WERI-Rb-1 (cell line): Measurements from ENCODE around the gene KCTD10.

Experiments used
- DNase-seq: peaks from one replicate; pipeline ENCODE4 v3.0.0-alpha.2; 2020
- H3K27ac ChIP-seq: fragments of 250-450 bp; sonication (Bioruptor Pico); 2 replicates; pipeline ENCODE4 v1.5.1; 2020; ENCODE audit warnings: mild to moderate bottlenecking, moderate library complexity
- H3K27me3 ChIP-seq: fragments of 250-450 bp; sonication (Bioruptor Pico); 2 replicates; pipeline ENCODE4 v1.5.1; 2021; ENCODE audit warnings: mild to moderate bottlenecking, low read depth, moderate library complexity; ENCODE audit not compliant: insufficient read depth, severe bottlenecking
- H3K36me3 ChIP-seq: fragments of 250-450 bp; sonication (Bioruptor Pico); 2 replicates; pipeline ENCODE4 v1.5.1; 2020; ENCODE audit warnings: mild to moderate bottlenecking, moderate library complexity
- H3K4me3 ChIP-seq: 2 replicates; pipeline ENCODE4 v1.5.1; 2011; ENCODE audit warnings: low read depth, mild to moderate bottlenecking, control low read depth, low read length
- H3K9me3 ChIP-seq: fragments of 250-450 bp; sonication (Bioruptor Pico); 2 replicates; pipeline ENCODE4 v1.5.1; 2021; ENCODE audit warnings: mild to moderate bottlenecking, moderate library complexity; ENCODE audit not compliant: severe bottlenecking
- TF ChIP-seq, protein P1 (sequence below): IDR thresholded peaks from 2 replicates; pipeline ENCODE4 v1.5.1; 2011; ENCODE audit warnings: low read depth, mild to moderate bottlenecking, control low read depth, inconsistent platforms, low read length

Gene KCTD10

DNA sequence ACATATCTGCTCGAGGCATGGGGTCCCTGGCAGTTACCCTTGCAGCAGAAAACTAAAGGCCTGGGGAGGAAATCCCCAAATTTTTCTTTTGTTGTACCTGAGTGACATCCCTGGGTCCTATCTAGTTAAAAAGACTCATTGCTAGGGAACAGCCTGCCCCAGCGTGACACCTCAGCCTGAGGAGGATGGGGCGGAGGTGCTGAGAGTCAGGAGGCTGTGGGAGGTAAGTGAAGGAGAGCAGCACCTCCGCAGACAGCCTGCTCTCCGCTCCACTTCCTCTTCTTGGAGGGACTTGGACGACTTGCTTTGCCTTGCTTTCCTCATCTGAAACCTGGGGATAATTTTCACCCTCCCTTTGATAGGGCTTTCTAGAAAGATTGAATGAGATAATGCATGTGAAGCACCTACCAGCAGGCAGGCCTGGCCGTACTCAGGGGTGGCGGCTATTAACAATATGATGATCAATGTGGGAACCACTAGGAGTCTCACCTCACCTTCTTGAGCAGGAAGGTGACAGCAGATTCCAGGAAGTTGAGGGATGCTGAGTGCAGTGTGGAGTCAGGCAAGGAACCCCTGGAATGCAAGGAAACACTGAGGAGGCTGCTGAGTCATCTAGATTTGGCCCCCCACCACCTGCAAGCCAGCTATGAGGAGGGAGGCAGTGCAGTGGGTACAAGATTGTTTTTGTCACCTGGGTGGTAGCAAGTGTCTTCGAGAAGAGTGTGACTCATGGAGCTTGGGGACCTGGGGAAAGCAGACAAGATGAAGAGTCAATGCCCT is 23.5 kb upstream of the KCTD10 start:
- no peak for DNase-seq
- H3K36me3 ChIP-seq, result peaks cover 45% of the 10 kb centered on the region
- TF ChIP-seq, protein P1, sequence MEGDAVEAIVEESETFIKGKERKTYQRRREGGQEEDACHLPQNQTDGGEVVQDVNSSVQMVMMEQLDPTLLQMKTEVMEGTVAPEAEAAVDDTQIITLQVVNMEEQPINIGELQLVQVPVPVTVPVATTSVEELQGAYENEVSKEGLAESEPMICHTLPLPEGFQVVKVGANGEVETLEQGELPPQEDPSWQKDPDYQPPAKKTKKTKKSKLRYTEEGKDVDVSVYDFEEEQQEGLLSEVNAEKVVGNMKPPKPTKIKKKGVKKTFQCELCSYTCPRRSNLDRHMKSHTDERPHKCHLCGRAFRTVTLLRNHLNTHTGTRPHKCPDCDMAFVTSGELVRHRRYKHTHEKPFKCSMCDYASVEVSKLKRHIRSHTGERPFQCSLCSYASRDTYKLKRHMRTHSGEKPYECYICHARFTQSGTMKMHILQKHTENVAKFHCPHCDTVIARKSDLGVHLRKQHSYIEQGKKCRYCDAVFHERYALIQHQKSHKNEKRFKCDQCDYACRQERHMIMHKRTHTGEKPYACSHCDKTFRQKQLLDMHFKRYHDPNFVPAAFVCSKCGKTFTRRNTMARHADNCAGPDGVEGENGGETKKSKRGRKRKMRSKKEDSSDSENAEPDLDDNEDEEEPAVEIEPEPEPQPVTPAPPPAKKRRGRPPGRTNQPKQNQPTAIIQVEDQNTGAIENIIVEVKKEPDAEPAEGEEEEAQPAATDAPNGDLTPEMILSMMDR, result no peak

DNA sequence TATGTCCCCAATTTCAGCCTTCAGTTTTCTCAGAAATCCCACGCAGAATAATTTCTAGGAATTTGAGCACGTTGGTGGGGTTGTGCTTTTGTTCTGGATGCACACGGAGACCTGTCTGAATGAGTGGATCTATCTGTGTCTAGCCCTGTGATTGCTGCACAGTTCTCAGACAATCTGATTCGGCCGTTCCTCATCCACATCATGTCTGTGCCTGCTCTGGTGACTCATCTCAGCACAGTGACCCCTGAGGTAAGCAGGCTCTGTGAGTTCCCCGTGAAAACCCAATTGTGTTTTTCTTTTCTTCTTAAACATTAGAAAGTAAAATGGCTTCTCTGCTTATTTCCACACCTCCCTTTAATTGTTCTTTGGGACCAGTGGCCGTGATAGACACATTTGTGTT is 20.6 kb upstream of the KCTD10 start:
- Histone ChIP-seq H3K4me3 (no peak overlapping the region), H3K27me3 (no peaks in the 10 kb centered on the region), H3K36me3 (peaks cover 25% of the 10 kb centered on the region), H3K9me3 (no peaks in the 10 kb centered on the region), H3K27ac (no peak overlapping the region)
- no peak for DNase-seq
- TF ChIP-seq, protein P1, result no peak

More for the DNA sequence above, 23.5 kb upstream of the KCTD10 start:
- no peak overlapping the region for H3K27ac ChIP-seq
- H3K27me3 ChIP-seq, result no peaks in the 10 kb centered on the region
- no peaks in the 10 kb centered on the region for H3K9me3 ChIP-seq
- no peak overlapping the region for H3K4me3 ChIP-seq

DNA sequence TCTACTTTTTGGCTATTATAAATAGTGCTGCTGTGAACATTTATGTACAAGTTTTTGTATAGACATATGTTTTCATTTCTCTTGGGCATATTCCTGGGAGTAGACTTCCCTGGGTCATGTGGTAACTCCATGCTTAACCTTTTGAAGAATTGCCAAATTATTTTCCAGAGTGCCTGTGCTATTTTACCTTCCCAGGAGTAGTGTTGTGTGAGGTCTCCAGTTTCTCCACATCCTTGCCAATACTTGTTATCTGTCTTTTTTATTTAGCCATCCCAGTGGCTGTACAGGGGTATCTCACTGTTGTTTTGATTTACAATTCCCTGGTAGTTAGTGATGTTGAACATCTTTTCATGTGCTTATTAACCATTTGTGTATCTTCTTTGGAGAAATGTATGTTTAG is 19.2 kb upstream of the KCTD10 start:
- DNase-seq, result no peak
- Histone ChIP-seq H3K4me3 (no peak overlapping the region), H3K27ac (no peak overlapping the region), H3K36me3 (peaks cover 30% of the 10 kb centered on the region), H3K9me3 (no peaks in the 10 kb centered on the region), H3K27me3 (no peaks in the 10 kb centered on the region)
- TF ChIP-seq, protein P1, result no peak

DNA sequence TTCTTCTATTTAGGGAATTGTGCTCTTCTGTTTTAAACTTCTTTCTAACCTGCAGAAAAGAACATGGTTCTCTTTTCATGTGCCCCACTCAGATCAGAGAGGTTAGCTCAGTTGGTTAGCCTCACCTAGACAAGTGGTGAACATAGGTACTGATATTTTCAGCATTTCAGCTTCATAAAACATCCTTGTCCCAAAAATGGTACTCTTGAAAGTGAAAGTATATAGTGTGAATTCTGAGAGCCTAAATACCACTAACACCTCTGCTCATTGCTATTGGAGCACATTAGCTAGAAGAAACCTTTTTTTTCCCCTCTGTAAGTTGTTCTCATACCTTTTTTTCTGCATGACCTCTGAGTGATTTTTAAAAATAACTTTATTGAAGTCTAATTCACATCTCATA is 17.9 kb upstream of the KCTD10 start:
- peaks cover 37% of the 10 kb centered on the region for H3K36me3 ChIP-seq
- no peak for DNase-seq
- H3K27me3 ChIP-seq, result no peaks in the 10 kb centered on the region
- H3K27ac ChIP-seq, result no peak overlapping the region
- TF ChIP-seq, protein P1, result no peak
- no peaks in the 10 kb centered on the region for H3K9me3 ChIP-seq
- H3K4me3 ChIP-seq, result no peak overlapping the region

DNA sequence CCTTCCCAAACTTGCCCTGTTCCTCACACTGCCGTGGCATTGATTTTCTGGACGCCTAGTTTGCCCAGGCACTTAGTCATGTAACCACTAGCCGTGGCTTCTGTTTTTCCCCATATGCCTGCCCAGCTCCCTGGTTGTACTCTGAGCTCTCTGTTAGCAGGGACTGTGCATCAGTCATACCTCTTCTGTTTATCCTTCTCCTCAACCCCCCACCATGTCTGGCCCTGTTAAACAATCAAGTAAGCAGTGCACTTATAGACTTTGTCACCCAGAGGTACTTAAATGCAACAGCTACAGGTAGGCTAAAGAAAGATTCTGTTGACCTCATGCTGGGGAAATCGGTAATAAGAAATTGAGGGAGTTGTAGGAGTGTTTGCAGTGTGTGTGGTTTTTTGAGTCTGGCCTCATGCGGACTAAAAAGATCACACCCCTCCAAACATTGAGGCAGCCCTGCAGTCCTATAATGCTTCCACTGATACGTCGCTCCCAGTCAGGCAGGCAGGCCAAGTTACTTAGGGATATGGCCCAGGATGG is 17.3 kb upstream of the KCTD10 start:
- Histone ChIP-seq H3K36me3 (peaks cover 37% of the 10 kb centered on the region), H3K27me3 (no peaks in the 10 kb centered on the region), H3K27ac (no peak overlapping the region), H3K4me3 (no peak overlapping the region), H3K9me3 (no peaks in the 10 kb centered on the region)
- TF ChIP-seq, protein P1, result no peak
- no peak for DNase-seq

- no peak overlapping the region for H3K4me3 ChIP-seq
- TF ChIP-seq, protein P1, result no peak
- DNase-seq, result no peak
- peaks cover 37% of the 10 kb centered on the region for H3K36me3 ChIP-seq
- H3K27me3 ChIP-seq, result no peaks in the 10 kb centered on the region
- H3K27ac ChIP-seq, result no peak overlapping the region
- H3K9me3 ChIP-seq, result no peaks in the 10 kb centered on the region
Measured at GRCh38 chr12:109493938-109494337, 16.8 kb upstream of the KCTD10 start.
